Epidermal melanocyte (primary cell): ENCODE data around the gene MARS1.

Experiments used
- DNase-seq: peaks from one replicate; pipeline ENCODE4 v3.0.0; 2011; ENCODE audit warnings: low spot score; ENCODE audit not compliant: insufficient read length

The MARS1 gene

DNA sequence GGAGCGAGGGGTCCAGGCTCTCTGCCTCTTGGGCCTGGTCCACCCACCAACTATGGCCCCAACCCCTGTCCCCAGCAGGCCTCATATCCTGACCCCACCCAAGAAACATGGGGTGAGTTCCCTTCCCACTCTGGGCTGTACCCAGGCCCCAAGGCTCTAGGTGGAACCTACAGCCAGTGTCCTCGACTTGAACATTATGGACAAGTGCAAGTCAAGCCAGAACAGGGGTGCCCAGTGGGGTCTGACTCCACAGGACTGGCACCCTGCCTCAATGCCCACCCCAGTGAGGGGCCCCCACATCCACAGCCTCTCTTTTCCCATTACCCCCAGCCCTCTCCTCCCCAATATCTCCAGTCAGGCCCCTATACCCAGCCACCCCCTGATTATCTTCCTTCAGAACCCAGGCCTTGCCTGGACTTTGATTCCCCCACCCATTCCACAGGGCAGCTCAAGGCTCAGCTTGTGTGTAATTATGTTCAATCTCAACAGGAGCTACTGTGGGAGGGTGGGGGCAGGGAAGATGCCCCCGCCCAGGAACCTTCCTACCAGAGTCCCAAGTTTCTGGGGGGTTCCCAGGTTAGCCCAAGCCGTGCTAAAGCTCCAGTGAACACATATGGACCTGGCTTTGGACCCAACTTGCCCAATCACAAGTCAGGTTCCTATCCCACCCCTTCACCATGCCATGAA lies 16.8 kb upstream of the MARS1 start:
- DNase-seq: no peak

DNA sequence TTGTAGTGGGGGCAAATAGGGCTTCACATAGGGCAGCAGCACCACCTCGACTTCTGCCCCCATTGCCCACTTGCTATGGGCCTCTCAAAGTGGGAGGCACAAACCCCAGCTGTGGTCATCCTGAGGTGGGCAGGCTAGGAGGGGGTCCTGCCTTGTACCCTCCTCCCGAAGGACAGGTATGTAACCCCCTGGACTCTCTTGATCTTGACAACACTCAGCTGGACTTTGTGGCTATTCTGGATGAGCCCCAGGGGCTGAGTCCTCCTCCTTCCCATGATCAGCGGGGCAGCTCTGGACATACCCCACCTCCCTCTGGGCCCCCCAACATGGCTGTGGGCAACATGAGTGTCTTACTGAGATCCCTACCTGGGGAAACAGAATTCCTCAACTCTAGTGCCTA lies 16.2 kb upstream of the MARS1 start:
- DNase-seq: no peak

DNA sequence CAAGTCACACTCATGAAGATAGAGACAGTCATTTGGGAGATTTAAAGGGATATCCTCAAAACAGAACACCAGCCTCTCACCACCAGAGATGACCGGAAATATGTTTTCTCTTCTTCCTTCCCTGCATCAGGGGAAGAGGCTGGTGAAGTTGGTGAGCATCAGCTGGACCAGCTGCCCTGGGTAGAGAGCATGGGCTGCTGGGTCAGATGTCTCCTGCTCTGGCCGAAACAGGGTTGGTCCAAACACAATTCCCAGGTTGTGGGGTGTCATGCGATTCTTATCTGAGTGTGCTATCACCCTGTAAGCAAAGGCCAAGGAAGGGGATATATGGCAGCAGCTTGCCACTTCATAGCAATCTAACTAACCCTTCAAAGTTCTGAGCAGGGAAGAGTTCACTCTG lies 15.5 kb upstream of the MARS1 start:
- DNase-seq: no peak

DNA sequence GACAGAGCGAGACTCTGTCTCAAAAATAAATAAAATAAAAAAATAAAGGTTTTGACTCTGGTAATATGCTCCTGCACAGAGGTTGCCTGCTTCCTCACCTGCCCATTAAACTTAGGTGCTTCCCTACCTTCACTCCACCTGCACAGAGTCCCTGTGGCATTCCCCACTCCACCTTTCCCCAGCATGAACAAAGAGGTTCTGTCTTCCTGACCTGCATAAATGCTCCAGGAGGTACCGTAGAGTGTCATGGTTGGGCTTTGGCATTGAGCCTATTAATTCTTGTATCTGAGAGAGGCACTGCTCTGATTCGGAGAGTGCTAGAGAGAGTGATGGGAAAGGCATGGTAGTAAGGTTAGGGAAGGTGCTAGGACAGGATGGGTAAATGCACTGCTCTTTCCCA lies 14.5 kb upstream of the MARS1 start:
- no peak for DNase-seq

DNA sequence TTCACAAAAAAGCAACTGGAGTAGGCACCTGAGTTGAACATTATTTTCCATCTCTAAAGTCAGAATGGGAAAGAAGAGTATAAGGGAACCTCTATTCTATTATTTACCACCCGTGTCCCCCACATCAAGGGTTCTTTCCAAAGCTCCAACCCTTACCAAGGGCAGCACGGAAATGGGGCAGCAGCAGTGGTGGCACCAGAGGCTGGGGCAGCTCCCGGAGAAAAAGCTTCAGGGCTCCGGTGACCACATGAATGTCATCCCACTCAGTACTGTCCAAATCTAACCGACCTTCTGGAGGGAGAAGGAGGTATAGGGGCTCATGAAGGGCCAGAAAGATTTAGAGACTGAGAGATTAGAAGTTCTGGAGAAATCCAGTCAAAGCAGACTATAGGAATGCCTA lies 14.0 kb upstream of the MARS1 start:
- DNase-seq: no peak

DNA sequence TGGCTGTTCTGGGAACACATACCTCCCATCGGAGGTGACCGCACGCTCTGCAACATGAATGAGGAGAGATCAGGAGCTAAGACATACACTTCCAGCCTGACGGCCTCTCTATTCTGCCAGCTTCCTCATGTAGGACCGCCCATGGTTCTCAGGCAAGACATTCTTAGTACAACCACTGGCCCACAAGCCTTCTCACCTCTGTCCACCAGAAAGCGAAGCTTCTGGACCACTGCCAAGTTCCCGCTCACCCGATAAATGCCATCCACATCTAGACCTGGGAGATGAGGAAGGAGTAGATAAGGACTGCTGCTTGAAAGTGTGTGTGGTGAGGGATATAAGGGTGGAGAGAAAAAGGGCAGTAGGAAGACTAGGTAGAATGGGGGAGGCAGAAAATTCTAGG lies 13.4 kb upstream of the MARS1 start:
- no peak for DNase-seq

DNA sequence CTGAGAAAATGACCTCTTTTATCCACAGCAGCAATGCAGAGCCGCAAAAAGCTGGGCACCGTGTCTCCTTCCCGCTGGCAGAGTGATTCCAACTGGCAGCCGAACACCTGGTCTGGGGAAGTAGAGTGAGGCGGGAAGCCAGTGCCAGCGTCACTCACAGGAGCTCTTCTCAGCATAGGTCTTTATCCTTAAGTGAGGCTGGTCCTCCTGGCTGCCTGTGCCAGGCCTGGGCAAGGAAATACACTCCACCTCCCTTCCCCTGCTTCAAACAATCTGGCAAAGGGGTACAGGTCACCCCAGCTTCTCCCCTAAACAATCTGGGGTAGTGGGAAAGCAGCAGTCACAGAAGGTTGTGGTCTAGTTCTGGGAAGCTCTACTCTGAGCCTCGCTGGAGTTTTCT lies 13.0 kb upstream of the MARS1 start:
- DNase-seq: no peak

DNA sequence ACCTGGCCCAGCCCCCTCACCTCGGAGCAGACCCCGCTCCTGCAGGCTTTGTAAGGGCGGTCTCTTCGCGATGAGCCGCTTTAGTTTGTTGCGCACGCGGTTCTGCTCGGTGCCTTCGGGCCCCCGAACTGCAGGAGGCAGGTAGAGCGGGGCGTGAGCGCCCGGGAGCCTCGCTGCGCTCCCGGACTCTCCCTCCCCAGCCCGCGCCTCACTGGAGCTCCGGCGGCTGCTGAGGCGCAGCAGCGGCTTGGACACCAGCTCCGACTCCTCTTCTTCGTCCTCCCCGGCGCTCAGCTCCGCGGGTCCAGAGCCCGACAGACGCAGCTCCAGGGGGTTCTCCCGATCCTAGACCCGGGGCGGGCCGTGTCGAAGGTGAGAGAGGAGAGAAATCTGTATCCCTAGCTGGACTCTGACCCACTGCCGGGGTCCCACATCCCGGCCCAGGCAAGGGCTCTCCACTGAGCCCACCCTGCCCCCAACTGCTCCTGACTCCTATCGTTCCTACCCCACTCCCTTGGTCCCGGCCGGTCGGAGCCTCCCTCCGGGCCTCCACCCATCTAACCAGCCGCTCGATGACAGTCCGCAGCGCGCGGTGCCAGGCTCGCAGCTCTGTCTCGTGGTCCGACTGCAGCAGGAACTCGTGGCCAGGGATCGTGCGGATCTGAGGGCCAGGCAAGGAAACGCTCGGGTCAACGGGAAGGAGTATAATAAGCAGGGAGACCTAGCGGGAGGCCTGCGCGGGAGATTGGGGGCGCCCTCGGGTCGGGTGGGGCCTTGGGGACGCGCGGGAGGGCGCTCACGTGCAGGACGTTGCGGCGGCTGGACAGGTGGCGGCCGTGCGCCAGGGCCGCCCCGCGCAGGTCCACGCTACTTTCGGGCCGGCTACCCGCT lies 12.4 kb upstream of the MARS1 start:
- peak; percentile 67 for DNase-seq

DNA sequence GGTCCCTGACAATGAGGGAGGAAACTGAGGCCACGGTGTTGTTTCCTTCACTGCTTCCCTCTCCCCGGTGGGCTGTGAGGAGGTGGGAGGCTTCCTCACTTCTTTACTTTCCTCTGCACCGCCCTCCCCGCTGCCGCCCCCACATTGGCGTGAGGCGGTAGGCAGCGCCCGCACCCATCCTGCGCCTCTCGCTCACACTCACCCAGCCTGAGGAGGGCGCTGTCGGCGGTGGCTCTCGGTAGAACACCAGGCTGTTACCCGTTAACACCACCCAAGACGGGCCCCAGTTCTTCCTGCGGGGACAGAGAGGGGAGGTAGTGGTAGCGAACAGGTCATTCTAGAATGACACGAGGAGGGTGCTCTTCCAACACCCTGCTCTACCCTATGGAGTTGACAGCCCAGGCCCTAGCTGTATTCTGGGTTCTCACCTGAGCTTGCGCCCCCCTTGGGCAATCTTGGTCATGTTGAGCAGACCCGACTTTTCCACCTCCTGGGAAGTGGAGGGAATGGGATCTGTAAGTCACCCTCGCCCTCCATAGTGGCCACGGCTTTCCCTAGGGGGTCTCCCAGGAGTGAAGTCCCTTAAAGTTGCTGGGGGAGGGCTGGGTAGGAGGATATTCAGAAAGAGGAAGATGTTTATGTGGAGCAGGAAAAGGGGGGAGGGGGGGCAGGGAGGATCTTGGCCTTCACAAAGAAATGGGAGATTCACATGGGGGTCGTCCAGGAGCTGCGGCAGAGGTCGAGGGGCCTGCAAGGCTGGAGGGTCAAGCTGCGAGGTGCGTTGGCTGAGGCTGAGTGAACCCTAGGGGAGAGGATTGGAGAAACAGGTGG lies 11.5 kb upstream of the MARS1 start:
- no peak for DNase-seq

DNA sequence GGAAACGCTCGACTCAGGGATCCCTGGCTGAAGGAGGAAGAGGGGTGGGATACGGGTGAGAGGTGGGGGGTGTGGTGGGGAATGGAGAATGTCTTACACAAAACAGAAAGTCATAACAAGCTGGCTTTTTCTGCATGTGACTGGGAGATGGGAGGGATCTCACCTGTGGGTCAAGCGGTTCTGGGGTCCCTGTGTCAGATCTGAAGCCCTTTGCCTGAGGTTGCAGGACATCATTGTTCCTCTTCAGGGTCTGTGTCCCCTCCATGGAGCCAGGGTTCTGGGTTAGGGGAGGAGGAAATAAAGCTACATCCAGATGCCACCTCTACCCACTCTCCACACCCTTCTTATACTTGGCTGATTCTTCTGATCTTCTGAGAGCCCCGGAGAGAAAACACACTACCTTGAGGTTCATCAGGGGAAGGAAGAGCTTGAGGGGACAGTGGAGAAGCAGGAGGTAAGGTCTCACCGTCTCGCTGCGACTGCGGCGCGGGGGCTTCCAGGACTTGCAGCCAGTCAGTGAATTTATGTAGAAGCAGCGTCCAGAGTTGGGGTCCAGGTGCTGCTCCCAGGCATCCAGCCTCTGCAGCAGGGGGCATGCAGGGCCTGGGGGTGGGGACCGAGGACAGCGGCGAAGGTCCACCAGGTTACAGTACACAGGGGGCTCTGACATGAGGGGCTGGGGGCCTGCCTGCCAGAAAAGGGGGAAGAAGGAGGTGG lies 10.7 kb upstream of the MARS1 start:
- DNase-seq: peak; percentile 4

DNA sequence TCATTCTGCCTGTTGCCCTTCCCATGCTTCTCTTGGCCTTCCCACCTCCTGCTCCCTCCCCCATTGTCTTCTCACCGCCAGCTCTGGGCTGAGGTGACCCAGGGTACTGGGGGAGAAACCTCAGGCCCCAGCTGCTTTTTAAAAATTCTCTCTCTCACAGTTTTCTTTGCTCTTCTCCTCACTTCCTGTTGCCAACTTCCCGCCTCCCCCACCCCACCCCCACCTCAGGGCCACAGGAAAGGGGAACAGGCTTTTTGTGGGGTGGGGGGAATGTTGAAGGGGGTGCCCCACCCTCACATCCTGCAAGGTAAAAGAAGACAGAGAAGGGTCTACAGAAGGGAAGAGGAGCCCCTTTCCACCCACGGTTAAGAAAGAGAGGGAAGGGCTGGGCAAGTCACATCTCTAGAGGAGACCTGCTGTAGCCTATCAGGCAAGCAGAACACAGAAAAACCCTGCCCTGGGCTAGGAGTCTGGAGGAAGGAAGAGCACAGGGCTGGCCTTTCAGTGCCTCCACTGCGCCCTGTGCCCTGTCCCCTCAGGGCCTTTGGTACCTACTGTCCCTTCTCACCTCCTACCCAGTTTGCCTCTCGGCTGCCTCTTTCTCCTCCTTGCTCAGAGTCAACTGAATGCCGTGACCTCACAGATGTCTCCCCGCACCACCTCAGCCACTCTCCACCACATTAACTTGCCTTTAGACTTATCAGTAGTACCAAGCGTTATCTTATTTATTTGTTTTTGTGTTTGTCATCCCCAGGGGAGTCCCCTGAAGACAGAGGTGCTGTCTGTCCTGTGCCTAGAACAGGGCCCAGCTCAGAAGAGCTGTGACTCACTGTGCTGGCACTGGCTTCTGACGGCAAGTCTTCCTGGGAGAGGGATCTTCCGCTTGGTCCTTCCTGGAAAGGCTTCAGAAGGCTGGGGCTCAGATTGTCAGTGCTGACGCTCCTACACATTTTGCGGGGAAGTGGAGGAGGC lies 9.9 kb upstream of the MARS1 start:
- DNase-seq: peak; percentile 14

DNA sequence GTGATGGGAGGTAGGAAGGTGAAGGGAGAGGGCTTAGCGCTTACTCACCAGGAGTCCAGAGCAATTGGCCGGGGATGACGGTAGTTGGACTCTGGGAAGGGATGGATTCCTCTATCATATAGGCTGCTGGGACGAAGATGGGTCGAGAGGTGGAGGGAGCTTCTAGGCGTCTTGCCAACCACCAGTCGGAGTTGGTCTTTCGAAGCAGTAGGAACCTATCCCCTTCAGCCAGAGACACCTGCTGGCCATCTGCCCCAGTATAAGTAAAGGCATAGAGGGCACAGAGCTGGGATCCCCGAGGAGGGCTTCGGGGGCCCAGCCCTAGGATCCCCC lies 8.9 kb upstream of the MARS1 start:
- no peak for DNase-seq

DNA sequence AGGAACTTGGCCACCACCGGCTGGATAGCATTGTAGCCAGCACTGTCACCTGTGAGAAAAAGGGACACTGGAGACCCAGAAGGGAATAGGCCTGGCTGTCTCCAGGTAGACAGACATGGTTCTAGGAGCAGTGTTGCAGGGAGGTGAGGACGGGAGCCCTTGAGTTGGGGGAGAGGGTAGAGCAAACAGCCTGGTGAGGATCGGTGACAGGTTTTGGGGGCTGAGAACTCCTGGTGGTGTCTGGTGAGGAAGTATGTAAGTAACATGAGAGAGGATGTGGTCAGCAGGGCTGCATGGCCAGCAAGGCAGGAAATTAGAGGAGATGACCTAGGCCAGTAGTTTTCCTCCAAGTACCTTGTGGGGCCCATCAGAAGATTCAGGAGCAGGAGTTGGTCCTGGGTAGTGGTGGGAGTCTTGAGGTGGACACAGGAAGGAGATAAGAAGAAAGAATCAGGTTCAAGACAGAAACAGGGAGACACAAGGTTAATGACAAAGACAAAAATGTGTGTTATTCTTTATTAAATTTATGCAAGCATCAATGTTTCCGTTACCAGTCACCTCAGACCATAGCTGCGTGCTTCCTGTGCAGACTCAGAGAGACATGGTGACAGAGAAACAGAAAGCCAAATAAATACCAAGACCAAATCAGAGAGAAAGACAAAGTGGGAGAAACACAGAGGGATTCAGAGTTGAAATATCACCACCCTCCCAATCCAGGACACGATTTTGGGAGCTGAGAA lies 8.3 kb upstream of the MARS1 start, which contains the start of gene ARHGAP9:
ARHGAP9 (minus strand) TSS at position 491 of the 740 bp plus-strand sequence; CDS start at position 31, 460 bp downstream.
- peak; percentile 13 for DNase-seq

DNA sequence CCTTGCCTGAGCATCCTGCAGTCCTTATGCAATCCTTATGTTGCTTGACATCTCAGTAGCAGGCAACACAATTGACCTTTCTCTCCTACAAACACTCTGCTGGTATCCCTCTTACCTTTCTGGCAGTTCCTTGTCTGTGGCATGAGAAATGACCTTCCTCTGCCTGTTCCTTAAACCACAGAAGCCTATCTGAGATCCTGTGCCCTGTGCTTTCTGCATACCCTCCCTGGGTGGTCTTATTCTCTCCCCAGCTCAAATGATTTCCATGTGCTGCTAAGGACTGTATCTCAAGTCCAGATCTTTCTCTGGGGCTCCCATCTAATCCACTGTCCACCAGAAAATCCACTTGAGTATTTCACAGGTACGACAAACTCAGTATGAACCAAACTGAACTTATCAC lies 6.2 kb upstream of the MARS1 start:
- no peak for DNase-seq

DNA sequence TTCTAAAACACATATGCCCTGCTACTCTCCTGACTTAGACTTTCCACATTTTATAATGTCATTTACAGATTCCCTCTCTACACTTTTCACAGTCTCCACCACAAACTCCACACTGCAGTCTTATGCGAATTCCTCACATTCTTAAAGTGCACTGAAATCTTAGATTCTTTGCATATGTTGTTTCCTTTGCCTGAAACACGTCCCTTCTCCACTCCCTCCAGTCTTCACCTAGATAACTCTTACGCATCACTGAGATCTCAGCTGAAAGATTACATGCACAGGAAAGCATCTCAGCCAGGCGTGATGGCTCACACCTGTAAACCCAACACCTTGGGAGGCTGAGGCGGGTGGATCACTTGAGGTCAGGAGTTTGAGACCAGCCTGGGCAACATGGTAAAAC lies 4.4 kb upstream of the MARS1 start:
- DNase-seq: no peak

DNA sequence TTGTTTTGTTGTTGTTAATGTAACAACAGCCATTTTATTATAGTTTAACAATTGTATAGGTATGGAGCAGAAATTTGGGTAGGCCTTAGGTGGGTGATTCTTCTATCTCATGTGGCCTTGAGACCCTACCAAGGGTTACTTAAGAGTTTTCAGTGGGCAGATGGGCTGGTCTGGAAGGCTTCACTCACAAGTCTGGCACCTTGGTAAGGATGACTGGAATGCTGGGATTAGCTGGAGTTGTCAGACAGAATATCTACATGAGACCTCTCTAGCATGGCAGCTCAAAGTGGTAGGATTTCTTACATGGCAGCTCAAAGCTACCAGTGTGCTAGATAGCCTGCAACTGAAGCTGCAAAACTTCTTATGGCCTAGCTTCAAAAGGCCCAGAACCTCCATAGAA lies 2.2 kb upstream of the MARS1 start:
- DNase-seq: no peak

DNA sequence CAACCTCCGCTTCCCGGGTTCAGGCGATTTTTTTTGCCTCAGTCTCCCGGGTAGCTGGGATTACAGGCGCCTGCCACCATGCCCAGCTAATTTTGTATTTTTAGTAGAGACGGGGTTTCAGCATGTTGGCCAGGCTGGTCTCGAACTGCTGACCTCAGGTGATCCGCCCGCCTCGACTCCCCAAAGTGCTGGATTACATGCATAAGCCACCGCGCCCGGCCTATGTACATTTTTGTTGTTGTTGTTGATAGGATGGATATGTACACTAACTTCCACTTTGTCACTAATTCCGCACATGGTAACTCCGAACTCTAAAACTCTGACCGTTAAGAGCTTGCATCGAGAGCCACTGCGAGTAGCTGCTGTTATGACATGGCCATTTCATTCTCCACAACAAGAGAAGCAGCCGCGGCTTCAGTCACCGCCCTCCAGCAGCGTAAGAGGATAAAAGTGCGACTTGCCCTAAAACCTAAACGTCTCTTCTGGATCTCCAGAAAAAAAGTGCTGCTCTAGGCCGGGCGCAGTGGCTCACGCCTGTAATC lies 742 bp upstream of the MARS1 start:
- DNase-seq: no peak

DNA sequence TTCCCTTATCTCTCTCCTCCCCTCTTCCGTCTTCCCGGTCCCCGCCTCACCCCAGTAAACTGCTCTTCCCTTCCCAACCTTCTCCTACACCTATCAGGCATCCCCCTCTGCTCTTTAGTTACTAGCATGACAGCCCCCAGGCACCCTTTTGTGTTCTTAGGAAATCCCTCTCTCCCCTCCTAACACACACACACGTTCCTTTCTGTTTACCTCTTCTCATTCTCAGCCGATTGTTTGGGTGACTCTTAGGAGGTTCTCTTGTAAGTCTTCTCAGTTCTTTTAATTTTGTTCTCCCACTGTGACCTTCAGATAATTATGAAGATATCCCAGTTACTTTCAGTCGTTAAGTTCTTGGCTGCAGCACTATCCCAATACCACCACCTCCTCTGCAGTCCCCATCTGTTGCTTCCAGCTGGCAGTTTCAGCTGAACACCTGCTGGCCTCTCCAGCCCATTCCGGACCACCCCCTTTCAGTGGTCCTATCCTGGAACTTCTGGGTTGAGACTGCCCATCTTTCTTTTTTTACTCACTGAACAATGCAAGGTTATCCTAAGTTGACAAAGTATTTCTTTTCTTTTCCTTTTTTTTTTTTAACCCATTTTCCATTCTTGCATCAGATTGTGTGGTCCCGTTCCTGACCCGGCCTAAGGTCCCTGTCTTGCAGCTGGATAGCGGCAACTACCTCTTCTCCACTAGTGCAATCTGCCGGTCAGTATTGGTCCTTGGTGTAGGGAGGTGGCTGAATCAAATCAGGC lies 711 bp downstream of the MARS1 start:
- DNase-seq: no peak
